CD4-positive, CD25-positive, alpha-beta regulatory T cell (primary cell): Measurements from ENCODE around the gene MB21D2. TPM values are rescaled to one million over a fixed set of nuclear protein-coding genes. Genes with fewer than 3 reads are reported as not detected.

ENCODE experiments used
- ATAC-seq, 2 donors: fragments of 150-1000 bp; cut with Tn5 transposase; one replicate each; pipeline ENCODE4 v1.10.0; 2021; ENCODE audit warnings: low read depth in 2 of 2, moderate number of reproducible peaks in 2 of 2, moderate library complexity in 1 of 2
- DNase-seq, 3 donors: peaks; one replicate each; pipeline versions ENCODE4 v3.0.0 to v3.0.0-alpha.2; 2012 to 2022; ENCODE audit warnings: mixed read lengths in 1 of 3
- H3K27ac ChIP-seq: one replicate; pipeline ENCODE4 v1.7.0; 2013; ENCODE audit warnings: mild to moderate bottlenecking, low read length; ENCODE audit not compliant: insufficient read depth, poor library complexity, severe bottlenecking
- H3K27me3 ChIP-seq: one replicate; pipeline ENCODE4 v1.7.0; 2013; ENCODE audit warnings: low read length; ENCODE audit not compliant: control insufficient read depth, insufficient read depth
- H3K36me3 ChIP-seq: one replicate; pipeline ENCODE4 v1.7.0; 2013; ENCODE audit warnings: mild to moderate bottlenecking, low read length, moderate library complexity; ENCODE audit not compliant: control insufficient read depth, insufficient read depth
- H3K4me1 ChIP-seq: 2 replicates; pipeline ENCODE4 v1.7.0; 2013; ENCODE audit warnings: mild to moderate bottlenecking, low read length; ENCODE audit not compliant: insufficient read depth, control insufficient read depth, poor library complexity, severe bottlenecking
- H3K4me3 ChIP-seq: one replicate; pipeline ENCODE4 v1.7.0; 2013; ENCODE audit warnings: low read depth, mild to moderate bottlenecking, low read length, moderate library complexity
- H3K9me3 ChIP-seq, 2 experiments: 1 replicate in 1 of 2; 2 replicates in 1 of 2; pipeline ENCODE4 v1.7.0; 2013; ENCODE audit warnings: low read length in 2 of 2, mild to moderate bottlenecking in 1 of 2, moderate library complexity in 1 of 2; ENCODE audit not compliant: control insufficient read depth in 2 of 2
- H3K27ac Mint-ChIP-seq, 3 donors: one replicate each; pipeline ENCODE4 v1.8.0; 2020 to 2022; ENCODE audit warnings: mild to moderate bottlenecking in 3 of 3, mixed read lengths in 3 of 3, moderate library complexity in 2 of 3
- H3K27me3 Mint-ChIP-seq: one replicate; pipeline ENCODE4 v1.8.0; 2022; ENCODE audit warnings: mild to moderate bottlenecking, mixed read lengths
- H3K36me3 Mint-ChIP-seq: one replicate; pipeline ENCODE4 v1.8.0; 2020; ENCODE audit warnings: mixed read lengths
- H3K4me1 Mint-ChIP-seq, 4 donors: one replicate each; pipeline ENCODE4 v1.8.0; 2020 to 2022; ENCODE audit warnings: mixed read lengths in 4 of 4, mild to moderate bottlenecking in 1 of 4
- H3K4me3 Mint-ChIP-seq, 4 donors: one replicate each; pipeline ENCODE4 v1.8.0; 2020 to 2022; ENCODE audit warnings: mild to moderate bottlenecking in 4 of 4, mixed read lengths in 4 of 4, moderate library complexity in 3 of 4
- H3K9me3 Mint-ChIP-seq, 7 donors: one replicate each; pipeline ENCODE4 v1.8.0; 2020 to 2022; ENCODE audit warnings: mixed read lengths in 7 of 7, mild to moderate bottlenecking in 3 of 7, moderate library complexity in 2 of 7
- polyA plus RNA-seq, 4 donors: library from polyadenylated mRNA; unstranded; fragments of 300-500 nt; fragmentation: Illumina TruSeq; gene quantifications; one replicate each; pipeline ENCODE4 v1.2.3, GENCODE V29; 2021
- total RNA-seq: library from RNA; stranded (reverse); gene quantifications from one replicate; pipeline ENCODE4 v1.2.3, GENCODE V29; 2022

The MB21D2 gene
- total and polyA plus RNA-seq, 5 donors from 2014 or later = 2.6 to 10.8 (median 3.3) TPM

DNA sequence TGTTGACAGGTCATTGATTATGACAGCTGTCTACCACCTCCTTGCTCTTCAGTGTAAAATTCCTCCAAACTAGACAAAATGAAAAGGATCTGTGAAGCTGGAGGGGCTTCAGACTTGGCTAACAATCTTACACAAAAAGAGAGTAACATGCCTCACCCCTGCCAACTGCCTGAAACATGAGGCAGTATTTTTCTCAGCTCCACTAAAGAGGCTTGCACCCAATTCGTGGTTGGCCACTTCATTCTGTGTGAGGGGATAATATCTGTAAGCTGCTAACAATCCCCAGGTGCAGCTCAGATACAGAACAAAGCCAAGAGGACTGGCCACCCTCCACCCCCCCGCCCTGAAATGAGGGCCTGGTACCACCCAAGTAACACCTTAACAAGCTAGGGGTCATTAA lies 2.8 kb downstream of the MB21D2 start:
- H3K4me1 ChIP-seq = peaks cover 28% of the 10 kb centered on the region
- H3K27ac Mint-ChIP-seq = peak overlapping the region in 1 of 3 donors; percentile 92
- peak overlapping the region in 3 of 4 donors; percentile 65 to 98 (median 90) for H3K4me3 Mint-ChIP-seq
- H3K27ac ChIP-seq = no peak overlapping the region
- H3K4me3 ChIP-seq = no peak overlapping the region
- H3K27me3 ChIP-seq = peaks cover 14% of the 10 kb centered on the region
- peaks cover 46% of the 10 kb centered on the region for H3K27me3 Mint-ChIP-seq
- DNase-seq (no peak), ATAC-seq (no peak)
- H3K9me3 ChIP-seq = no peaks in the 10 kb centered on the region
- peaks cover 0 to 6% (median 0%) of the 10 kb centered on the region in 7 donors for H3K9me3 Mint-ChIP-seq
- no peaks in the 10 kb centered on the region for H3K36me3 Mint-ChIP-seq
- peaks cover 0 to 47% (median 22%) of the 10 kb centered on the region in 4 donors for H3K4me1 Mint-ChIP-seq
- no peaks in the 10 kb centered on the region for H3K36me3 ChIP-seq

DNA sequence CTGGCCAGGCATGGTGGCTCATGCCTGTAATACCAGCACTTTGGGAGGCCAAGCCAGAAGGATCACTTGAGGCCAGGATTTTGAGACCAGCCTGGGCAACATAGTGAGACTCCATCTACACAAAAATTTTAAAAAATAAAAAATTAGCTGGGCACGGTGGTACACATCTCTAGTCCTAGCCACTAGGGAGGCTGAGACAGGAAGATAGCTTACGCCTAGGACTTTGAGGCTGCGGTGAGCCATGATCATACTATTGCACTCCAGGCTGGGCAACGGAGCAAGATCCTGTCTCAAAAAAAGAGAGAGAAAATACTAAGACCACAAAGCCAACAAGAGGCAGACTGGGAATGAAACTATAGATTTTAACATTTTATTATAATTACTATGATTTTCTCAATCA lies 4.1 kb downstream of the MB21D2 start:
- Mint-ChIP-seq H3K27ac (no peak overlapping the region), H3K9me3 (peaks cover 0 to 5% (median 0%) of the 10 kb centered on the region in 7 donors), H3K4me3 (no peak overlapping the region), H3K36me3 (no peaks in the 10 kb centered on the region), H3K27me3 (peaks cover 35% of the 10 kb centered on the region), H3K4me1 (peaks cover 0 to 47% (median 19%) of the 10 kb centered on the region in 4 donors)
- Histone ChIP-seq H3K27ac (no peak overlapping the region), H3K27me3 (peaks cover 9% of the 10 kb centered on the region), H3K9me3 (no peaks in the 10 kb centered on the region), H3K4me1 (peaks cover 28% of the 10 kb centered on the region), H3K4me3 (no peak overlapping the region), H3K36me3 (no peaks in the 10 kb centered on the region)
- ATAC-seq (no peak), DNase-seq (no peak)

DNA sequence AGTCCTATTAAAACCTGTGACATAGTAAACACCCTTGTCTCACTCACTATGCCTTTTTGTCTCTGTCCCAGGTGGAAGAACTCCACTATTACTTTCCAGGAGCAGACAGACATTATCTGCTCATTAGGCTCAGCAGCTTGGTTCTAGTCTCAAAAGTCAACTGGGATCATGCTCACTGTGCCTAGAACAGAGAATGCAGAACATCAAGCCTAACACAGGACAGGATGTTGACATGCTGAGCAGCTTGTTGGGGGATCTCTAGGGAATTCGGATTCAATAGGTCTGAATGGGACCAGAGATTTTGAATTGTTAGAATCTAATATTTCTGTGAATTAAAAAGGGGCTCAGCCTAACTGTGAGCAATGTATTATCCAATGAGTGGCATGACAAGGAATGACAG lies 6.4 kb downstream of the MB21D2 start:
- H3K4me3 Mint-ChIP-seq = no peak overlapping the region
- no peak for ATAC-seq
- peaks cover 25% of the 10 kb centered on the region for H3K4me1 ChIP-seq
- no peak for DNase-seq
- peaks cover 8% of the 10 kb centered on the region for H3K27me3 ChIP-seq
- H3K27ac ChIP-seq = no peak overlapping the region
- H3K36me3 ChIP-seq = no peaks in the 10 kb centered on the region
- no peaks in the 10 kb centered on the region for H3K9me3 ChIP-seq
- H3K4me1 Mint-ChIP-seq = peaks cover 0 to 49% (median 21%) of the 10 kb centered on the region in 4 donors
- no peak overlapping the region for H3K4me3 ChIP-seq
- peaks cover 18% of the 10 kb centered on the region for H3K27me3 Mint-ChIP-seq
- H3K27ac Mint-ChIP-seq = peak overlapping the region in 1 of 3 donors; percentile 60
- H3K9me3 Mint-ChIP-seq = peaks cover 0 to 4% (median 0%) of the 10 kb centered on the region in 7 donors
- H3K36me3 Mint-ChIP-seq = no peaks in the 10 kb centered on the region

DNA sequence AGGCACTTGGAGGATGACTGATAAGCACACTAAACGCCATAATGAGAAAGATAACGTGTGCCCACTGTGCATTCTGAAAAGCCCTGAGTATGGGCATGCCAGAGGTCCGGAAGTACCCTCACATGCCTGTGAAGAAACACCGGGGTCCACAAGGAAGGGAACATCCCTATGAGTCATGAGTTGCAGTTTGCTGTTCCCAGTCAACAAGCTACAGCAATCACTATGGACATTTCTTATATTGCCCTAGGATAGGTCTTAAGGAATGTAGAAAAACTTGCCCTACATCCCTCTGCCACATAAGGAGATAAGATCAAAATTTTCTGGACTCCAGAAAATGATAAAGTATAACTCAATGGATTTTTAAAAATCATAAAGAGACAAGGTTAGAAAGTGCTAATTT lies 9.9 kb downstream of the MB21D2 start:
- H3K9me3 Mint-ChIP-seq = peaks cover 0 to 3% (median 0%) of the 10 kb centered on the region in 7 donors
- peak overlapping the region in 1 of 3 donors; percentile 52 for H3K27ac Mint-ChIP-seq
- H3K4me3 Mint-ChIP-seq = no peak overlapping the region

DNA sequence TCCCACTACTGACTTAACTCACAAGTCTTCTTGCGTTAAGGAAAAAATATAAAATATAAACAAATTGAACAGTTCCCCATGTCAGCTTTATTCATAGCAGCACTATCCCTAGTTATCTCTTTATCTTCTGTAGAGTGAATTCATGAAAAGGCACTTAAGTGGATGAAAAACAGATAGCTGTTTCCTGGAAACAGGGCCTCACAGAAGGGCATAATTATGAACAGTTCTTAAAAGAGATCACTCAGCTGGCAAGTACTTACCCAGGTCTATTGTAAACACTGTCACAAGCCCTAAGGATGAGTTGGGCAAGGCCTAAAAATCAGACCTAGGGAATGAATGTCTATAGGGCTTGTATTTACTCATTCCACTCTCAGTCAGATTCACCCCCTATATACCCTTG lies 10.7 kb downstream of the MB21D2 start:
- H3K9me3 ChIP-seq = peaks cover 0 to 3% of the 10 kb centered on the region in 2 experiments
- H3K27me3 Mint-ChIP-seq = no peaks in the 10 kb centered on the region
- H3K4me3 Mint-ChIP-seq = no peak overlapping the region
- ATAC-seq = peak; percentile 55 to 57
- H3K36me3 Mint-ChIP-seq = no peaks in the 10 kb centered on the region
- peak overlapping the region; percentile 14 for H3K27ac ChIP-seq
- DNase-seq = peak in 1 of 3 donors; percentile 79
- peaks cover 0 to 3% (median 0%) of the 10 kb centered on the region in 7 donors for H3K9me3 Mint-ChIP-seq
- no peaks in the 10 kb centered on the region for H3K27me3 ChIP-seq
- no peak overlapping the region for H3K4me3 ChIP-seq
- H3K36me3 ChIP-seq = no peaks in the 10 kb centered on the region
- H3K4me1 Mint-ChIP-seq = peaks cover 0 to 25% (median 11%) of the 10 kb centered on the region in 4 donors
- peaks cover 7% of the 10 kb centered on the region for H3K4me1 ChIP-seq
- H3K27ac Mint-ChIP-seq = peak overlapping the region in 2 of 3 donors; percentile 49 to 50

More for the DNA sequence above, 9.9 kb downstream of the MB21D2 start:
- DNase-seq = no peak
- no peak overlapping the region for H3K4me3 ChIP-seq
- Mint-ChIP-seq H3K27me3 (no peaks in the 10 kb centered on the region), H3K4me1 (peaks cover 0 to 26% (median 14%) of the 10 kb centered on the region in 4 donors), H3K36me3 (no peaks in the 10 kb centered on the region)
- peaks cover 7% of the 10 kb centered on the region for H3K4me1 ChIP-seq
- H3K27ac ChIP-seq = no peak overlapping the region
- no peaks in the 10 kb centered on the region for H3K27me3 ChIP-seq
- H3K9me3 ChIP-seq = peaks cover 0 to 3% of the 10 kb centered on the region in 2 experiments
- ATAC-seq = no peak
- H3K36me3 ChIP-seq = no peaks in the 10 kb centered on the region

DNA sequence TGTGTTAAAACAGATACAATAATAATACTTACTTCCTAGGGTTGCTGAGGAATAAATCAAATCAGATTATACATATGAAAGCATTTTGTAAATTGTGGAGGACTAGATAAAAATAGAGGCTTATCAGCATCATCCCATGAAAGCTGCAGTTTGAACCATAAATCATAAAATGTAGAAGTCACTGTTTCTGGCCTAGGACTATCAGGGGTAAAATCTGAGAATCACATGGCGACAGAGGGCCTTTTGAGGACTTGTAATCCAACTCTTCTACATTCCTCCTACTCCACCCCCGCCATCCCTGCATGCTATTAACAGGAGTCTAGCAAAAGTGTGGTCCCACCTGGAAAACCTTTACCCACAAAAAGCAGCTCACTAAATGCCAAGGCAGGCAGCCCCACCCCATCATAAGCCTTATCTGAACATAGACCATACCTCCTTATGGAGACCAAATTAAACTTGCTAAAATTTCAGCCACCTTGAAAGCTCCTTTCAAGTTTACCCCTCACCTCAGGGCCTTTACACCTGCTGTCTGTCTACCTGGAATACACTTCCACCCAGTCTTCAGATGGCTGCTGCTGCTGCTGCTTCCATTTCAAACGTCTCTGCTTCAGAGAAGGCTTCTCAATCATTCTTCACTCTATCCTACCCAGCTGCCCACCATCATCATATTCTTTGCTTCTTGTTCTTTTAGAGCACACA lies 11.5 kb downstream of the MB21D2 start:
- Histone ChIP-seq H3K9me3 (peaks cover 0 to 3% of the 10 kb centered on the region in 2 experiments), H3K27ac (no peak overlapping the region), H3K4me3 (no peak overlapping the region), H3K36me3 (no peaks in the 10 kb centered on the region), H3K27me3 (no peaks in the 10 kb centered on the region), H3K4me1 (peaks cover 7% of the 10 kb centered on the region)
- no peak for DNase-seq
- H3K4me1 Mint-ChIP-seq = peaks cover 0 to 25% (median 11%) of the 10 kb centered on the region in 4 donors
- no peaks in the 10 kb centered on the region for H3K36me3 Mint-ChIP-seq
- no peak for ATAC-seq
- peaks cover 0 to 3% (median 0%) of the 10 kb centered on the region in 7 donors for H3K9me3 Mint-ChIP-seq
- H3K27me3 Mint-ChIP-seq = no peaks in the 10 kb centered on the region
- H3K4me3 Mint-ChIP-seq = no peak overlapping the region
- peak overlapping the region in 2 of 3 donors; percentile 27 to 64 for H3K27ac Mint-ChIP-seq

DNA sequence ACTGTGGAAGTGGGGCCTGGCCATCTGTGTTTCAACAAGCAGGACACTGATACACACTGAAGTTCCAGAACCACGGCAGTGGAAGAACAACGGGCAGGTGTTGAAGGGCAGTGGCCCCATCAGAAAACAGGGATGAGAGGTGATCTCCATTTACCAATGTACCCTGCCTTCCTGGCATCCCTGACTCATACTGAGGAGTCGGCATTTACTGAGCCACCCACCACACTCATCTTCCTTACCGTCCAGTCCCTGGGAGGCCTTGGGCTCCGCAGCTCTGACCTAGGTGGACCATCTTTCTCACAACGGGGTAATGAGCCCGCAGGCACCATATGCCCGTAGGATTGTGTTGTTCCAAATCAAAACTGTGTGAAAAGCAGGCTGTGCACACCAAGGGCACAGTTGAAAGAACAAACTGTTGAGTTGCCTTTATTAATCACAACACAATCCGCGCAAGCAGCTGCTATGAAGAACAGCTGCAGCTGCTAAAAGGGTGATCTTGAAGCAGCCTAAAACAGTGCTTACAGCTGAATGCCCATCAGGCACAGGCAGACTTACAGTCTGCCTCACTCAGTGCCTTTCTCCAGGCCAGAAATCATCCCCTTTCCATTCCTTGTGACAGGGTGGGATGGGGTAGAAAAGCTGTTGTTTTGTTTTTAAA lies 12.9 kb downstream of the MB21D2 start:
- Mint-ChIP-seq H3K4me1 (peaks cover 0 to 26% (median 12%) of the 10 kb centered on the region in 4 donors), H3K36me3 (no peaks in the 10 kb centered on the region), H3K4me3 (no peak overlapping the region), H3K27me3 (no peaks in the 10 kb centered on the region), H3K9me3 (peaks cover 0 to 3% (median 0%) of the 10 kb centered on the region in 7 donors), H3K27ac (no peak overlapping the region)
- no peak for ATAC-seq
- H3K27me3 ChIP-seq = no peaks in the 10 kb centered on the region
- H3K27ac ChIP-seq = no peak overlapping the region
- no peak overlapping the region for H3K4me3 ChIP-seq
- H3K36me3 ChIP-seq = no peaks in the 10 kb centered on the region
- H3K9me3 ChIP-seq = peaks cover 0 to 3% of the 10 kb centered on the region in 2 experiments
- H3K4me1 ChIP-seq = peaks cover 8% of the 10 kb centered on the region
- no peak for DNase-seq
